Measurements from ENCODE around the gene CAMSAP2.

The CAMSAP2 gene

GRCh38 chr1:200892546-200892945, 153.9 kb downstream of the CAMSAP2 start:
- H3K4me1 ChIP-seq (ENCODE audit: control extremely low read depth in 1 of 4, control insufficient read depth in 4 of 4, insufficient read depth in 4 of 4, low read length in 3 of 4), result peaks cover 0 to 55% (median 37%) of the 10 kb centered on the region in 4 experiments
- H3K27me3 ChIP-seq (replicated peaks in 2 of 5; ENCODE audit: control insufficient read depth in 4 of 5, insufficient read depth in 5 of 5, low read length in 4 of 5), result peaks cover 0 to 50% (median 32%) of the 10 kb centered on the region in 5 experiments
- H3K9me3 ChIP-seq (ENCODE audit: control extremely low read depth in 1 of 5, control insufficient read depth in 4 of 5, insufficient read depth in 2 of 5, low read depth in 1 of 5, low read length in 4 of 5), result no peaks in the 10 kb centered on the region
- POLR2A ChIA-PET, result interaction anchor here (0.6 kb wide), 1 partner anchor 30 kb away, joined by 3 read pairs; no protein-coding TSS in a partner anchor
- no peaks in the 10 kb centered on the region for H3K36me3 ChIP-seq (ENCODE audit: control insufficient read depth in 4 of 4, insufficient read depth in 4 of 4, low read length in 3 of 4)
- no peak overlapping the region for H3K27ac ChIP-seq (ENCODE audit: insufficient read depth in 1 of 2, low read depth in 1 of 2, low read length in 2 of 2, poor library complexity in 1 of 2, severe bottlenecking in 2 of 2)
- no peak overlapping the region for H3K4me3 ChIP-seq (ENCODE audit: control insufficient read depth in 1 of 7, extremely low read depth in 1 of 7, insufficient read depth in 4 of 7, low read depth in 2 of 7, low read length in 6 of 7)
- CTCF ChIA-PET, result interaction anchor here (1.5 kb wide), 1 partner anchor 26 kb away, joined by 4 read pairs; no protein-coding TSS in a partner anchor
- 8% methylated on average over 1 of the region's 4 CpGs for WGBS (ENCODE audit: insufficient coverage)
- no peak for DNase-seq

GRCh38 chr1:200892958-200893357, 154.3 kb downstream of the CAMSAP2 start:
- Histone ChIP-seq H3K4me3 (ENCODE audit: control insufficient read depth in 1 of 7, extremely low read depth in 1 of 7, insufficient read depth in 4 of 7, low read depth in 2 of 7, low read length in 6 of 7) (no peak overlapping the region), H3K27ac (ENCODE audit: insufficient read depth in 1 of 2, low read depth in 1 of 2, low read length in 2 of 2, poor library complexity in 1 of 2, severe bottlenecking in 2 of 2) (no peak overlapping the region), H3K9me3 (ENCODE audit: control extremely low read depth in 1 of 5, control insufficient read depth in 4 of 5, insufficient read depth in 2 of 5, low read depth in 1 of 5, low read length in 4 of 5) (no peaks in the 10 kb centered on the region), H3K4me1 (ENCODE audit: control extremely low read depth in 1 of 4, control insufficient read depth in 4 of 4, insufficient read depth in 4 of 4, low read length in 3 of 4) (peaks cover 0 to 51% (median 35%) of the 10 kb centered on the region in 4 experiments), H3K36me3 (ENCODE audit: control insufficient read depth in 4 of 4, insufficient read depth in 4 of 4, low read length in 3 of 4) (no peaks in the 10 kb centered on the region), H3K27me3 (replicated peaks in 2 of 5; ENCODE audit: control insufficient read depth in 4 of 5, insufficient read depth in 5 of 5, low read length in 4 of 5) (peaks cover 0 to 50% (median 32%) of the 10 kb centered on the region in 5 experiments)
- POLR2A ChIA-PET, result interaction anchor here (0.6 kb wide), 1 partner anchor 30 kb away, joined by 3 read pairs; no protein-coding TSS in a partner anchor
- no peak for DNase-seq
- CTCF ChIA-PET, result interaction anchor here (1.5 kb wide), 1 partner anchor 26 kb away, joined by 4 read pairs; no protein-coding TSS in a partner anchor

GRCh38 chr1:200893411-200893901, 154.8 kb downstream of the CAMSAP2 start:
- H3K27me3 ChIP-seq (replicated peaks in 2 of 5; ENCODE audit: control insufficient read depth in 4 of 5, insufficient read depth in 5 of 5, low read length in 4 of 5), result peaks cover 0 to 50% (median 32%) of the 10 kb centered on the region in 5 experiments
- ChIA-PET CTCF (interaction anchor here (1.1 to 1.5 kb wide), 2 partner anchors 10 to 26 kb away, joined by 3 to 4 read pairs; no protein-coding TSS in a partner anchor), POLR2A (no interaction called here)
- DNase-seq, result no peak
- no peaks in the 10 kb centered on the region for H3K36me3 ChIP-seq (ENCODE audit: control insufficient read depth in 4 of 4, insufficient read depth in 4 of 4, low read length in 3 of 4)
- peaks cover 0 to 49% (median 30%) of the 10 kb centered on the region in 4 experiments for H3K4me1 ChIP-seq (ENCODE audit: control extremely low read depth in 1 of 4, control insufficient read depth in 4 of 4, insufficient read depth in 4 of 4, low read length in 3 of 4)
- 100% methylated on average over 6 of the region's 6 CpGs for WGBS (ENCODE audit: insufficient coverage)
- no peaks in the 10 kb centered on the region for H3K9me3 ChIP-seq (ENCODE audit: control extremely low read depth in 1 of 5, control insufficient read depth in 4 of 5, insufficient read depth in 2 of 5, low read depth in 1 of 5, low read length in 4 of 5)
- no peak overlapping the region for H3K27ac ChIP-seq (ENCODE audit: insufficient read depth in 1 of 2, low read depth in 1 of 2, low read length in 2 of 2, poor library complexity in 1 of 2, severe bottlenecking in 2 of 2)
- H3K4me3 ChIP-seq (ENCODE audit: control insufficient read depth in 1 of 7, extremely low read depth in 1 of 7, insufficient read depth in 4 of 7, low read depth in 2 of 7, low read length in 6 of 7), result no peak overlapping the region

- Histone ChIP-seq H3K36me3 (ENCODE audit: control insufficient read depth in 4 of 4, insufficient read depth in 4 of 4, low read length in 3 of 4) (no peaks in the 10 kb centered on the region), H3K4me3 (ENCODE audit: control insufficient read depth in 1 of 7, extremely low read depth in 1 of 7, insufficient read depth in 4 of 7, low read depth in 2 of 7, low read length in 6 of 7) (no peak within 1 kb of the TSS)
- POLR2A ChIA-PET, result no interaction called here
Measured at GRCh38 chr1:200894712-200895442, 156.2 kb downstream of the CAMSAP2 start, which contains the start of gene INAVA. INAVA (plus strand) TSS chr1:200894900; CDS start chr1:200898401, 3,501 bp downstream.

GRCh38 chr1:200895443-200895789, 156.7 kb downstream of the CAMSAP2 start:
- Histone ChIP-seq H3K36me3 (ENCODE audit: control insufficient read depth in 4 of 4, insufficient read depth in 4 of 4, low read length in 3 of 4) (no peaks in the 10 kb centered on the region), H3K9me3 (ENCODE audit: control extremely low read depth in 1 of 5, control insufficient read depth in 4 of 5, insufficient read depth in 2 of 5, low read depth in 1 of 5, low read length in 4 of 5) (no peaks in the 10 kb centered on the region), H3K4me3 (ENCODE audit: control insufficient read depth in 1 of 7, extremely low read depth in 1 of 7, insufficient read depth in 4 of 7, low read depth in 2 of 7, low read length in 6 of 7) (no peak overlapping the region), H3K4me1 (ENCODE audit: control extremely low read depth in 1 of 4, control insufficient read depth in 4 of 4, insufficient read depth in 4 of 4, low read length in 3 of 4) (peaks cover 0 to 54% (median 23%) of the 10 kb centered on the region in 4 experiments), H3K27me3 (replicated peaks in 2 of 5; ENCODE audit: control insufficient read depth in 4 of 5, insufficient read depth in 5 of 5, low read length in 4 of 5) (peaks cover 0 to 48% (median 25%) of the 10 kb centered on the region in 5 experiments), H3K27ac (ENCODE audit: insufficient read depth in 1 of 2, low read depth in 1 of 2, low read length in 2 of 2, poor library complexity in 1 of 2, severe bottlenecking in 2 of 2) (no peak overlapping the region)
- no peak for DNase-seq
- WGBS (ENCODE audit: insufficient coverage), result 68% methylated on average over 7 of the region's 8 CpGs
- POLR2A ChIA-PET, result no interaction called here
- CTCF ChIA-PET, result interaction anchor here (1.2 kb wide), 1 partner anchor 11 kb away, joined by 3 read pairs; no protein-coding TSS in a partner anchor

More at GRCh38 chr1:200894712-200895442, 156.2 kb downstream of the CAMSAP2 start, which contains the start of gene INAVA:
- no peak for DNase-seq
- Histone ChIP-seq H3K9me3 (ENCODE audit: control extremely low read depth in 1 of 5, control insufficient read depth in 4 of 5, insufficient read depth in 2 of 5, low read depth in 1 of 5, low read length in 4 of 5) (no peaks in the 10 kb centered on the region), H3K27me3 (replicated peaks in 2 of 5; ENCODE audit: control insufficient read depth in 4 of 5, insufficient read depth in 5 of 5, low read length in 4 of 5) (peaks cover 0 to 50% (median 30%) of the 10 kb centered on the region in 5 experiments), H3K27ac (ENCODE audit: insufficient read depth in 1 of 2, low read depth in 1 of 2, low read length in 2 of 2, poor library complexity in 1 of 2, severe bottlenecking in 2 of 2) (no peak within 1 kb of the TSS), H3K4me1 (ENCODE audit: control extremely low read depth in 1 of 4, control insufficient read depth in 4 of 4, insufficient read depth in 4 of 4, low read length in 3 of 4) (peaks cover 0 to 49% (median 23%) of the 10 kb centered on the region in 4 experiments)
- 100% methylated on average over 10 of the region's 15 CpGs for WGBS (ENCODE audit: insufficient coverage)
- CTCF ChIA-PET, result interaction anchor here (1.2 kb wide), 1 partner anchor 11 kb away, joined by 3 read pairs; no protein-coding TSS in a partner anchor

GRCh38 chr1:200895801-200896530, 157.3 kb downstream of the CAMSAP2 start:
- Histone ChIP-seq H3K36me3 (ENCODE audit: control insufficient read depth in 4 of 4, insufficient read depth in 4 of 4, low read length in 3 of 4) (no peaks in the 10 kb centered on the region), H3K27ac (ENCODE audit: insufficient read depth in 1 of 2, low read depth in 1 of 2, low read length in 2 of 2, poor library complexity in 1 of 2, severe bottlenecking in 2 of 2) (no peak overlapping the region), H3K4me3 (ENCODE audit: control insufficient read depth in 1 of 7, extremely low read depth in 1 of 7, insufficient read depth in 4 of 7, low read depth in 2 of 7, low read length in 6 of 7) (no peak overlapping the region), H3K27me3 (replicated peaks in 2 of 5; ENCODE audit: control insufficient read depth in 4 of 5, insufficient read depth in 5 of 5, low read length in 4 of 5) (peaks cover 0 to 42% (median 19%) of the 10 kb centered on the region in 5 experiments), H3K4me1 (ENCODE audit: control extremely low read depth in 1 of 4, control insufficient read depth in 4 of 4, insufficient read depth in 4 of 4, low read length in 3 of 4) (peaks cover 0 to 49% (median 18%) of the 10 kb centered on the region in 4 experiments), H3K9me3 (ENCODE audit: control extremely low read depth in 1 of 5, control insufficient read depth in 4 of 5, insufficient read depth in 2 of 5, low read depth in 1 of 5, low read length in 4 of 5) (no peaks in the 10 kb centered on the region)
- no peak for DNase-seq
- 56% methylated on average over 2 of the region's 9 CpGs for WGBS (ENCODE audit: insufficient coverage)
- POLR2A ChIA-PET, result no interaction called here
- CTCF ChIA-PET, result interaction anchor here (0.6 kb wide), 1 partner anchor 683 kb away, joined by 3 read pairs; no protein-coding TSS in a partner anchor
